ENCODE data around the gene SPTBN2.

GRCh38 chr11:66701432-66702240, 27.4 kb downstream of the SPTBN2 start:
- no peak for TF ChIP-seq CTCF (conservative IDR thresholded peaks at IDR 0.05)
- no peak for TF ChIP-seq EZH2 (IDR thresholded peaks at IDR 0.05; ENCODE audit: low read depth)

Measured in PC-9 (cell line).